Left lobe of liver (tissue), 2 donors: Measurements from ENCODE around the gene SNX3. TPM values are rescaled to one million over a fixed set of nuclear protein-coding genes. Genes with fewer than 3 reads are reported as not detected.

ENCODE experiments used
- ATAC-seq: fragments of 200-7000 bp; cut with Tn5 transposase; one replicate; pipeline ENCODE4 v1.9.1; 2020; ENCODE audit warnings: mild to moderate bottlenecking, moderate library complexity
- DNase-seq: peaks from one replicate; pipeline ENCODE4 v3.0.0-alpha.2; 2020; ENCODE audit warnings: low spot score
- total RNA-seq: library from RNA; stranded (reverse); gene quantifications from one replicate; pipeline ENCODE4 v1.2.1, GENCODE V29; 2021
- donor health status: DM: no; HTN: no; CAD: no; lungs with moderate emphysema.
- donor health status: DM: no; HTN: yes; CAD: no.

Gene SNX3
- total RNA-seq, 1 donor from 2014 or later = 62.3 TPM

DNA sequence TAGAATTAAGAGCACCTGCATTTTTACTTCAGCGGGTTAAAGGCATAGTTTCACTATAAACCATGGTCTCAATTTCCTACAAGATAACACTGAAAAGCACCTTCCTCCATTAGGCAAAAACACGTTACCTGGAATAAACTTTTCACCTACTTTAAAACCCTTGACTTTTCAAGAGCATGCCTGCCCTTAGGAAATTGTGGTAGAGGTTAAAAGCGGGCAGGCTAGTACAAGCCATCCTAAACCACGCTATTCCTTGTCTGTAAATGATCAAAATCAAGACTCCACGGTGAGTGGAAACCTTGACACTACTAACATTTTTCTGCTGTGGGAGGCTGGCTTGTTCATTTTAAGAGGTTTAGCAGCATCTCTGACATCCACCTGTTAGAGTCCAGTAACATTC is 51.1 kb downstream of the SNX3 start:
- DNase-seq = no peak
- no peak for ATAC-seq

DNA sequence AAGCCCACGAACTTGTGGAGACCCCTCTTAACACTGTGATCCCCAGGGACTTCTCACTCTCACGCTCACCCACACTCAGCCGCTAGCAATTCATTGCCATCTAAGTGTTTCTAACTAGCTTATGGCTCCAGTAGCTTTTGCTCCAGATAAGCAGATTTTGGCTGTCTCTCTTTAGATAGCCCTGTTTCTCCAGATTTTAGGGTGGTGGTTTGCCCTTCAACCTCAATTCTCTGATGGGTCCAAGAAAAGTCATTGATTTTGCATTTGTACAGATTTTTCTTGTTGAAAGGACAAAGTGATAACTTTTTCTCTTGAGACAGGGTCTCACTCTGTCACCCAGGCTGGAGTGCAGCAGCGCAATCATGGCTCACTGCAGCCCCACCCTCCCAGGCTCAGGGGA is 53.8 kb downstream of the SNX3 start:
- ATAC-seq = no peak
- DNase-seq = no peak

DNA sequence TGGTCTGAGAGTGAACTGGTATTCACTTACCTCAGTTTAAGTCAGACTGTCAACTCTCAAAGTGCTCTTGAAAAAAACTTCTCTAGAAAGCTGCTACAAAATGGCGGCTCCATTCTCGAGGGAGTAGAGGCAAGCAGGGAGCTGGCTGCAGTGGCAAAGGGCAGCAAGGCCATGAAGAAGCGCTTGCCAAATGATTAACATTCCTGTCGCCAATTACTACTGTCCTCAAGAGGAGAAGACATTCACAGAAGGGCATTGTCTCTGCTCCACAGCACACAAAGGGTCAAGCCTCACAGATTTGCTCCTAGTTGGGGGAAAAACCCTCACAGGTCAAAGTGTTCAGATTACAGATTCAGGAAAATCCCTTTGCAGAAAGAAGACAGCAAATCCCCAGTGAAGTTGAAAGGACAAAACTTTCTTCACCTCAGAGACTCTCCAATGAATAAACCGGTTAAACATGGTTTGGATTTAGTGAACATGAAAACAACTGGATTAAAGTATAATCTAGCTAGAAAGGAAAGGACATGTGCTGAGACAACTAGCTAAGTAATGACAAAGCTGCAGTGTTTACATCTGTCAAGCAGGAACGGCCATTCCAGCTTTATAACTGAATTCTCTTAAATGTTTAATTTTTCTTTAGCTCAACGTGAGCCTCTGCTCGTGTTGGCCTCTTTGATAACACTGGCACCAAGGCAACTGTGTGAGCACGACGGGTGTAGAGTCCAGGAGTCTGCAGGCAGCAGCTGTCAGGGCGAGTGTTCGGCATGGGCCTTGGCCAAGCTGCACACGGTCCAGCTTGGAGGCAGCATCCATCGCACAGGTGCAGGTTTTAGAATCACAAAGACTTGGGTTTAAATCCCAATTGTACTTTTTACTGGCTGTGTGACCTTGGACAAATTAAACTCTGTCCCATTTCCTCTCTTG is 57.4 kb downstream of the SNX3 start:
- ATAC-seq = peak; percentile 86

DNA sequence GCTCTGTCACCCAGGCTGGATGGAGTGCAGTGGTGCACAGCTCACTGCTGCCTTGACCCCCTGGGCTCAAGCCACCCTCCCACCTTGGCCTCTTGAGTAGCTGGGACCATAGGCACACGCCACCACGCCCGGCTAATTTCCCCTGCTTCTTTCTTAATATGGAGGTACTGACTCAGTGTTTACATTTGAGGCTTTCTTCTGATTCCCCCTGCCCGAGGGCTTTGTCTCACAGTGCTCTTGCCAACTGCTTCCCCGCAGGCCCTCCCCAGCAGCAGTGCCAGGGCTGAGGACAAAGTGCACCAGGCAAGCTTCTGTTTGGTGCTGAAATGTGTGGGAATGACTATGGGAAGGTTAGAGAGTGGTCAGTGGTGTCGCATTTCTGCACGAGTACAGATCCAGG is 60.2 kb downstream of the SNX3 start:
- ATAC-seq = peak; percentile 94
- DNase-seq = peak; percentile 74

More for the DNA sequence above, 57.4 kb downstream of the SNX3 start:
- DNase-seq = peak; percentile 62

DNA sequence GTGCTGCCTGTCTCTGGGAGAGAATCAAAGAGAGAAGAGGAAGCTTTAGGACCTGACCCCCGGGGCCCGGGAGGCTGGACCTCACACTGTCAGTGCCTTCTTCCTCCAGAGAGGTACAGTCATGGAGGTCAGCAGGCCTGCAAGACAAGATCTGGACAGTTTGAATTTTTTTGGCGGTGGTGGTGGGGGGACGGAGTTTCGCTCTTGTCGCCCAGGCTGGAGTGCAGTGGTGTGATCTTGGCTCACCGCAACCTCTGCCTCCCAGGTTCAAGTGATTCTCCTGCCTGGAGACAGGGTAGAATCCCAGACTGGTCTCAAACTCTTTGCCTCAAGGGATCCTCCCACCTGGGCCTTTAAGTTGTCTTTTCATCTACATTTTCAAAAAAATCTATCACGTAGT is 60.7 kb downstream of the SNX3 start:
- ATAC-seq = no peak
- DNase-seq = no peak

DNA sequence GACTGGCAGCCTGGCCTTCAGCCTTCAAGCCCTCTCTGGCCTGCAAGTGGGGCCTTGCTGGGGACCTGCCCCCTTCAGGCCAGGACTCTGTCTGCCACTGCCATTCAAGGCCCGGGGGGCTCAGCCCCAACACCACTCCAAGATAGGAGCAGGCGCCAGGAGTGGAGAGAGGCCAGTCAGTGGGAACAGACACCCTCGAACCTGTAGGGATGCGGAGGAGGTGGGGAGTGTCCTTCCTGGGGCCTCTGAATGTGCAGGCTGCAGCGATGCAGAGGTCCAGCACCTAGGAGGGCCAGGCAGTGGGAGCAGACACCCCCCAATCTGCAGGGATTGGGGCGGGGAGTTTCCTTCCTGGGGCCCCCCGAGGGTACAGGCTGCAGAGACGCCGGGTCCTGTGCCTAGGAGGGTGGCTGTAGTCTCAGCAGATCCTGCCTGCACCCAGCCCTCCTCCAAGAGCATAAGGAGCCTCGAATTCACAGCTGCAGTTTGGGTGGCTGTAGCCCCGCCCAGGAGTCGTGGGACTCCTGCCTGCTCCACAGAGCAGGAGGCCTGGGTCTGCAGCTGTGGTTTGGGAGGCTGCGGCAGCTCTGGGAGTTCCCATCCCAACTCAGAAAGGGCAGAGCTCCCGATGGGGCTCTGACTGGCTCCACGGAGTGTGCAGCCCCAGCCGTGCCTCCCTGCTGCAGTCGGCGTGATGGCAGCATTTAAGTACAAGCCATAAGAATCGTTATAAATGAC is 61.9 kb downstream of the SNX3 start:
- DNase-seq (no peak), ATAC-seq (no peak)

DNA sequence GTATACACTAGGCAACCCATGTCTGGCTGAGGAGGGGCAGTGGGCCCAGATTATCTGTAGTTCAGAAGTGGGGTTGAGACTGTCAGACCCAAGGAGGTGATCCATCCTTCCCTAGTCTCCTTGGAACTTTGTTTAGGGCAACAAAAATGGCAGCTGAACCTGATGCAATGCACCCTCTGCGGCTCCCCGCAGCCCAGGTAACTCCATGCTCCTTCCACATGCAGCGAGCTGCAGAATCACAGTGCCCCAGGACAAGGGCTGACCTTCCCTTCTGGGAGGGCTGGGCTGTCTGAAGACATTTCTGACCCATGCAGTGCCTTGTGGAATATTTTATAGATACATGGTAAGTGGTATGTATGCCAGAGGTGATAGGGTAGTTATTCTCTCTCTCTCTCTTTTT is 65.6 kb downstream of the SNX3 start:
- ATAC-seq (no peak), DNase-seq (no peak)

DNA sequence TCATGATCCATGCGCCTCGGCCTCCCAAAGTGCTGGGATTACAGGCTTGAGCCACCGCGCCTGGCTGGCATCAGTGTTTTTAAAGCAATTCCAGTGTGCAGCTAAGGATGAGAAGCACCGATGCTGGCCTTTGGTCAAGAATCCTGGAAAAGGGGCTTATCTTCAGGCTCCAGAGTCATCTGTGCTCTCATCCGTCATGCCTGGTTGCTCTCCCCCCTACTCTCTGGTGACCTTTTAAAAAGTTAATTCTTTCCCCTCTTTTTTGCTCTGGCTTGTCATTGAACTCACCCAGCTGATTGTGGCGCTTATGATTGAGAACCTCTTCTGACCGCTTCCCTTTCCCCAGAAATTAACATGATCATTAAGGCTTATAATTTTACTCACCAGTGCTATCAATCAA is 66.3 kb downstream of the SNX3 start:
- no peak for ATAC-seq
- DNase-seq = no peak

DNA sequence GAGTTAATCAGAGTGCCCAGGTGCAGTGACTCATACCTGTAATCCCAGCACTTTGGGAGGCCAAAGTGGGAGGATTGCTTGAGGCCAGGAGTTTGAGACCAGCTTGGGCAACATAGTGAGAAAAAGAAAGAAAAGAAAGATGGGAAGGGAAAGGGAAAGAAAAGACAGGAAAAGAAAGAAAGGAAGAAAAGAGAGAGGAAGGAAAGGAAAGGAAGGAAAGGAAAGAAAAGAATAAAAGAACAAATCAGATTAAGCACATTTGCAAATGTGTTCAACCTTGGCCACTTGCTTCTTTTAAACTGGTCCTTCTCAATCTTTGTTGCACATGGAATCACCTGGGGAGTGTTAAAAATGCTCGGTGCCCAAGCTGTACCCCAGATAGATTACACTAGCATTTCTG is 67.0 kb downstream of the SNX3 start:
- DNase-seq (no peak), ATAC-seq (no peak)

DNA sequence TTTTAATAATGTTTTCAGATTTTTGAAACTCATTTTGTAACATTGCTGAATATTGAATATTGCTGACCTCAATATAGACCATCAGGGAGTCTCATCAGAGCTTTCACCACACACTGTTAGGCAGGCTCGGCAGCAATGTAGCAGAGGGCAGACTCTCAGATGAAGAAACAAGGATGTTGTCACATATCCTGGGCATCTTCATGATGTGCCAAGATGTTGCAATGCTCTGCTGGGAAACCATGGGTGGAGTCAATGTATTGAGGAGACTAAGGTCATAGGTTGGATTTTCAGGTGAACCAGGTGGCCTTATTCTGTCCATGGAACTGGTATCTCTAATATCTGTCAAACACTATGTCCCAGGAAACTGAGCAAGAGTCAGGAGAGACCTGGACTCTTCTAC is 67.7 kb downstream of the SNX3 start:
- ATAC-seq (peak; percentile 89), DNase-seq (no peak)

DNA sequence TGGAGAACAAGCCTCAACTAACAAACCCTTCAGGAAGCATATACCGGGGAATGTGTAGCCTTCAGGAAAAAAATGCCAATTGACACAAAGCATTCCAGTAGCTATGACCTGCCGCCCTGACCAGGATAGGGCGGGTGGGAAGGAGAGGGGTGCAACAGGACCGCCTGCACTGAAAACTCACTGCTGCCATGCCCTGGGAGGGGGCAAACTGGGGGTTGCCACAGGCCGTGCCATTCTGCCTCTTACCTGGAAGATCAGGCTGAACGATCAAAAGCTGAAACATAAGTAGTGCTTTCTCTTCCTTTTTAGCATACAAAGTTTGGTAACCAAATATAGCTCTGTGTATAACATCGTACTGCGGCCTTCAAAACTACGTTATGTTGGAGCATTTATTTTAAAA is 73.3 kb downstream of the SNX3 start:
- no peak for ATAC-seq

DNA sequence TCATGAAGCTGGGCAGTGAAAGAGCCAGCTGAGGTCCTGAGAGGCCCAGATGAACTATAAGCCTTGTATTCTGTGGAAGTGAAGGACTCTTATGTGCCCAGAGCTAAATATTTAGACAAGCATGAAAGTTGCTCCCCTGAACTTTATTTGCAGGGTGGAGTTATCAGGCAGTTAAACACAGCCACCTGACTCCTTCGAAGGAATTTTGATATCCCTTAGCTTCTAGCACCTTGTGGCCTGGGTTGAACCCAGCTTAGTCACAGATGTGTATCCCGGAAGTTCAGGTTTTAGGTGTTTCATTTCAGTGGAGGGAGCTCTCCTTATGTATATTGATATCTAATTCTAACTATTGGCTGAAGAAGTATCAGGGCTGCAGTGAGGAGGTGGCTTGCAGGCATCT is 74.6 kb downstream of the SNX3 start:
- ATAC-seq (no peak), DNase-seq (no peak)

More for the DNA sequence above, 73.3 kb downstream of the SNX3 start:
- peak; percentile 15 for DNase-seq

DNA sequence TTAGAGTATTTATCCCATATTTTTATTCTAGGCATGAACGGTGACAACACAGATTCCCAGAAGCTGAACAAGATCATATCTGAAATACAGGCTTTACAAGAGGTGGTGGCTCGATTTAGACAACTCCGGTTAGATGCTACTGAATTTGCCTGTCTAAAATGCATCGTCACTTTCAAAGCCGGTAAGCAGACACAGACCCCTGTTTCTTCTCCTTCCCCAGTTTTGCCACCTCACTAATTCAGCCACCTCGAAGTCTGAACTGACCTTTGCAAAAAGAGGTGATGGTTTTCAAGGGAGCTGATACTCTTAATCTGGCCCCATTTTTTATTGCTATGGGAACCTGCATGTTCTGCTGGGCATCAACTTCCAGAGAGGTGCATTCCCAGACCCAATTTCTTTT is 80.1 kb downstream of the SNX3 start:
- no peak for ATAC-seq

DNA sequence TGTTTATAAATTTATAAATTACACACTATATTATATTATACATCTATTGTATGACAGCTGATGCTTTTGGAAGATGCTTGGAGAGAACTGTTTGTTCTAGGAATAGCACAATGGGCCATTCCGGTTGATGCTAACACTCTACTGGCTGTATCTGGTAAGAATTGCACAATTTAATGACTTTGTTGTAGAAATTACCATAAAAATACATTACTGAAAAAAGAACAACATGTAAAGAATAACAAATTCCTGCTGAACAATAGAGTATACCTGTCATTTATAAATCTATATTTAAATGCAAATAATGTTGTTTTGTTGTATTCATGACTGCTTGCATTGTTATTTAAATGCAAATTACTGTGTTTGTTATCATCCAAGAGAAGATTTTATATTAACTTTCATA is 80.6 kb downstream of the SNX3 start:
- no peak for ATAC-seq

More for the DNA sequence above, 80.1 kb downstream of the SNX3 start:
- no peak for DNase-seq

DNA sequence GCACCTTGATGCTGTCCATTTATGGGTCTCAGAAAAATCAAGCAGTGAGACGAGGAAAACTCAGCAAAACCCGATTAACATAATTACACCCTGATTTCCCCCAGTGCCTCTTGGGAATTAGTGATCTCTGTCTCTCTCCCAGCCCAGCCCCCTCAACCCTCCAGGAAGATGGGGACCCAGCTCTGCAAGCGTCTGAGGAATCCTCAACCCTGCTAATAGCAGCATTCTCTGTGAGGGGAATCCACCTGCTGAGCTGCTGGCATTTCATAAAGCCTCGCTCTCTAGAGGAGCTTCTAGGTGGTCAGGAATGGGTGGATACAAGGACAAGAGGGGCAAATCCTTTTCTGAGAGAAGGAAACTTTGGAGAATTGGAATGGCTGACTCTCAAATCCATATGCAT is 81.1 kb downstream of the SNX3 start:
- no peak for DNase-seq
- ATAC-seq = no peak

More for the DNA sequence above, 80.6 kb downstream of the SNX3 start:
- no peak for DNase-seq

DNA sequence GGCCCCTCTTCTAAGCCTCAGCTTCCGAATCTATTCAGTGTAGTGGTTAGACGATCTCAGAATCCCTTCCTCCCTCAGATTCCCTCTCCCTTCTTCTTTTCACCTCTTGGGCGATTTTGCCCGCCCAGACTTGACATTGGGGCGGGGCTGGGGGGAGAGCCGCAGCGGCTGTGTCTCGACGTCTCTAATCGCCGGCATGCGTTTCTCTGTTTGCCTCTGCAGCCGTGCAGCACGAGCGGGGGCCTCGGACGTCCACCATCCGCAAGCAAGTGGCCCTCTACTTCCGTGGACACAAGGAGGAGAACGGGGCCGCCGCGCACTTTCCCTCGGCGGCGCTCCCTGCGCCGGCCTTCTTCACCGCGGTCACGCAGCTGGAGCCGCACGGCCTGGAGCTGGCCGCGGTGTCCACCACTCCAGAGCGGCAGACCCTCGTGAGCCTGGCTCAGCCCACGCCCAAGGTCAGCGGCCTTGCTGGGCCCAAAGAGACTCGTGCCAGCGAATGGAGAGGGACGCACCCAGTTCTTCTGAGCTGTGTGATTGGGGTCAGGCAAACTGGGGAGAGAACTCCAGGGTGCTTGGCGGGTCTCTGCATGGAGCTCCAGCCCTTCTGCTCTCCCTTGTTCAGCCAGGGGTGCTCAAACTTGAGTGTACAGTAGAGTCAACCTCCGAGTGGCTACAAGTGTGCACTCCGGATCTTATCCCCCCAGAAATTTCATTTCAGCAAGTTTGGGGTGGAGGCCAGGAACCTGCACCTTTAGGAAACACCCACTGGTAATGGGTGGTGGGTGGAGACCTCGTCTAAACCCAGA is 84.4 kb downstream of the SNX3 start:
- DNase-seq = no peak
- no peak for ATAC-seq

DNA sequence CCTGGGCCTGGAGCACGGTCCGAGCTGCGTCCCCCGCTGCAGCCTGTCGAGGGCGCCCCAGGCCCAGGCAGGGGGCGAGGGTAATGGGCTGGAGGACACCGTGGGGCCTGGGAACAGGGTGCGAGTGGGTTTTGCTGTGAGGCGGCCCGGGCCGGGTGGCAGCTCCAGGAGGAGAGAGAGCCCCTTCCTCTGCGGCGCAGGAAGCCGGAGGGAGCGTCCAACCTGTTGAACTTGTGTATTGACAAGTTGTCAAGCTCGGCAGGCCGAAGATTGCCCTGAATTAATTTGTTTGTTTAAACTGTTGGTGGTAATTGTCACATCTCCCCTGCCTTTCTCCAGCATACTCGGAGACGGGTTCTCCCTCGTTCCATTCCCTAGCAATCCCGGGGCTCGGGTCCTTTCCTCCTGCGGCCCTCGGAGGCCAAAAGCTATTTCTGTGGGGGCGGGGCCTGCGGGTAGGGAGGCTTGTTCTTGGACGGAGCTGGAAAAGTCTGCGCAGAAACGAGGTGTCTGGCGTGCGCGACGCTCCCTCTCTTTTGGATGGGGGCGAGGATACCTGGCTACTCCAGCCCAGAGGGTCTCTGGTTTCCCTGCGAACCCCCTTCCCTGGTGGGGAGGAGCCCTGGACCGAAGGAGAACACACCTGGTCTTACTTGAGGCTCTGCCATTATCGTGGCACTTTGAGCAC is 85.1 kb downstream of the SNX3 start:
- DNase-seq (no peak), ATAC-seq (peak; percentile 89)

DNA sequence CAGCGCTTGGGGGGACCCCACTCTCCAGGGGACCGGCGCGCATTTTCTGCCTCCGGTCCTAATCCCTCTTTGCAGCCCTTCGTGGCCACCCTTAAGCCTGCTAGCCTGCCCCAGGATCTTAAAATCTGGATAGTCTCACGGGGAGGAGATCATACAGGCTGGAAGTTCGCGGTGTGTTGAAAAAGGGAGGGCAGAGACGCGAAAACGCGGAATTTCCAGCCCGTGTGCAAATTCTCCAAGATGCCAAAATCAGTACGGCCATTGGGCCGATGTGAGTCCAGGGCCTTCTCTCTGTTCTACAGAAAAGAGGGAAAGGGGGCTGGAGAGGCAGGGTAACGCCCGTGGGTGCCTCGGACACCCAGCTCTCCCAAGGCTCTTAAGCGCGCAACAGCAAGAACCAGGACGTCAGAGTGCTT is 85.7 kb downstream of the SNX3 start:
- no peak for DNase-seq
- no peak for ATAC-seq

DNA sequence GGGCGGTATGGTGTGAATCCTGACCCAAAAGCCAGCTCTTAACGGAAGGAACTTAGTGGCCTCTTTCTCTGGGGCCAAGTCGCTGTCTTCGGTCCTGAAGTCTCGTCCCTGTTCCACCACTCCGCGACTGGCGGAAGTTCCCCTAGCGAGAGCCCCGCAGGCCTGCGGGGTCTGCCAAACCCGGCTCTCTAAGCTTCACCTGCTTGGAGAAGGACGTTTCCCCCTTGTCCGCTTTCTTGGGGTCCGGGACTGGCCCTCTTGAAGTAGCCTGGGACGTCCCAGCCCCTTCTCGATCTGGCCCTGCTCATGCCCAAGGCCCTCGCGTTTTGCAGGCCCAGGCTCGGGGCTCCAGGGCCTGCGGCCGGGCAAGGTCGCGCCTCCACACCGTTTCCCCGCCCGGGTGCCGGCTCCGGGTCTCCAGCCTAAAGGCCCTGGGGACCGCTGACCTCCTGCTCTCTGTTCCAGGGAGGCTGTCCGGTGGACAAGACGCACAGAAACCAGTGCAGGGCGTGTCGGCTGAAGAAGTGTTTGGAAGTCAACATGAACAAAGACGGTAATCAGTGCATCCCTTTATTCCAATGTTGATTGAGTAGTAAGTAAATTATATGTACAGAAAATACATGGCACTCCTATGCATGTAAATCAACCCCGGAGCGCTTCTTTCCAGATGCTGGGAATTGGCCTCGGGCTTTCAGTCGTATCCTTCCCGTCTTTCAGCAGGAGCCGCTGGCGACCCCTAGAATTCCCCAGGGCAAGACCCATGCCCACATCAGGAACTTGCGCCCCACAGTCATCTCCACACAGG is 86.3 kb downstream of the SNX3 start:
- ATAC-seq = no peak
- no peak for DNase-seq
